K562 (cell line): ENCODE data around the gene NMB. TPM values are rescaled to one million over a fixed set of nuclear protein-coding genes. Genes with fewer than 3 reads are reported as not detected.

Experiments
- ATAC-seq: fragments of 200-7000 bp; cut with Tn5 transposase; 3 replicates; pipeline ENCODE4 v1.9.1; 2020; ENCODE audit warnings: moderate library complexity
- BruUV-seq: library from RNA; stranded (reverse); fragments of 400-500 nt; replicated peaks from 2 replicates; lab custom pipeline; 2021; lab: Mats Ljungman, UMichigan
- CTCF ChIA-PET: fragments of 300-600 bp; formaldehyde crosslinking; extraction: SDS; loops from one replicate; lab custom pipeline; 2021; ENCODE audit warnings: low intra/inter-chr PET ratio; lab: Yijun Ruan, JAX
- POLR2A ChIA-PET: fragments of 300-600, 350-650 bp; sonication (Branson Sonifier 250); formaldehyde crosslinking; extraction: SDS; loops from one replicate; lab custom pipeline; 2021; ENCODE audit warnings: antibody characterized with exemption, inconsistent platforms; lab: Yijun Ruan, JAX
- DNase-seq, 4 experiments: peaks; one replicate each; pipeline versions ENCODE4 v3.0.0 to v3.0.0-alpha.2; 2011 to 2018; ENCODE audit warnings: low spot score in 3 of 4, mixed read lengths in 3 of 4; ENCODE audit errors: extremely low read depth in 1 of 4
- FAIRE-seq: peaks from 2 replicates; lab custom pipeline; 2011; peaks lifted over from hg19 to GRCh38; lab: Jason Lieb, UNC
- H2AFZ ChIP-seq: 2 replicates; pipeline ENCODE4 v1.6.0; 2011; ENCODE audit warnings: low read depth, low read length, control low read depth, inconsistent platforms
- H3K27ac ChIP-seq: fragments of 200-600 bp; 3 replicates; pipeline ENCODE4 v1.8.0; 2011; ENCODE audit warnings: low read depth, mild to moderate bottlenecking, control low read depth, inconsistent platforms, low read length, moderate library complexity, mixed read lengths; ENCODE audit errors: extremely low read depth
- H3K27me3 ChIP-seq, 2 experiments: fragments of 300-600 bp in 1 of 2; 2 replicates in 1 of 2; 3 replicates in 1 of 2; pipeline versions ENCODE4 v1.6.0 to v1.8.0; 2011; ENCODE audit warnings: inconsistent platforms in 2 of 2, low read length in 2 of 2, mild to moderate bottlenecking in 1 of 2, mixed read lengths in 1 of 2, moderate library complexity in 1 of 2; ENCODE audit not compliant: control insufficient read depth in 2 of 2, insufficient read depth in 2 of 2
- H3K36me3 ChIP-seq: fragments of 300-600 bp; 3 replicates; pipeline ENCODE4 v1.8.0; 2011; ENCODE audit warnings: mild to moderate bottlenecking, low read length, inconsistent platforms; ENCODE audit not compliant: control insufficient read depth, insufficient read depth
- H3K4me1 ChIP-seq, 2 experiments: fragments of 200-600 bp in 1 of 2; replicated peaks in 1 of 2; 2 replicates in 1 of 2; 3 replicates in 1 of 2; pipeline versions ENCODE4 v1.5.1 to v1.8.0; 2011; ENCODE audit warnings: inconsistent platforms in 2 of 2, low read length in 2 of 2, mild to moderate bottlenecking in 1 of 2, mixed read lengths in 1 of 2, moderate library complexity in 1 of 2; ENCODE audit not compliant: control insufficient read depth in 2 of 2, insufficient read depth in 2 of 2
- H3K4me2 ChIP-seq: 2 replicates; pipeline ENCODE4 v1.6.1; 2011; ENCODE audit warnings: low read length, control low read depth, inconsistent platforms, mixed read lengths; ENCODE audit not compliant: insufficient read depth
- H3K4me3 ChIP-seq: fragments of 200-600 bp; sonication (generic), shearing (Covaris generic); 2 replicates; pipeline ENCODE4 v1.5.1; 2016; ENCODE audit warnings: control low read depth, inconsistent platforms
- H3K79me2 ChIP-seq: fragments of 200-600 bp; 3 replicates; pipeline ENCODE4 v1.8.0; 2011; ENCODE audit warnings: low read length, inconsistent platforms; ENCODE audit not compliant: control insufficient read depth, insufficient read depth
- H3K9ac ChIP-seq, 2 experiments: 2 replicates each; pipeline versions ENCODE4 v1.6.0 to v1.6.1; 2011; ENCODE audit warnings: low read depth in 2 of 2, low read length in 2 of 2, control low read depth in 1 of 2, inconsistent platforms in 1 of 2, mild to moderate bottlenecking in 1 of 2, mixed read lengths in 1 of 2; ENCODE audit not compliant: insufficient read depth in 1 of 2
- H3K9me1 ChIP-seq: one replicate; pipeline ENCODE4 v1.6.0; 2011; ENCODE audit warnings: inconsistent platforms, mild to moderate bottlenecking, low read length, moderate library complexity; ENCODE audit not compliant: control insufficient read depth, insufficient read depth
- H3K9me3 ChIP-seq: replicated peaks from 2 replicates; pipeline ENCODE4 v1.5.1; 2011; ENCODE audit warnings: low read depth, low read length, inconsistent platforms; ENCODE audit not compliant: control insufficient read depth, insufficient read depth
- H4K20me1 ChIP-seq: replicated peaks from 2 replicates; pipeline ENCODE4 v1.6.1; 2011; ENCODE audit warnings: low read length, inconsistent platforms, mixed read lengths; ENCODE audit not compliant: control insufficient read depth, insufficient read depth
- CEBPG ChIP-seq, 3 experiments: fragments of 200-800 bp in 1 of 3; sonication (Bioruptor generic) in 1 of 3; sonication (generic) in 1 of 3; formaldehyde crosslinking in 1 of 3; IDR thresholded peaks in 2 of 3; conservative IDR thresholded peaks in 1 of 3; 2 replicates each; pipeline versions ENCODE4 v1.6.1 to v1.8.0; 2016 to 2022; ENCODE audit warnings: missing compliant biosample characterization in 2 of 3, missing genetic modification characterization in 2 of 3, mild to moderate bottlenecking in 1 of 3, missing genetic modification reagents in 1 of 3
- ESRRA ChIP-seq: fragments of 450-650 bp; IDR thresholded peaks from 2 replicates; pipeline ENCODE4 v1.6.1; 2014; ENCODE audit warnings: low read depth, mild to moderate bottlenecking, moderate library complexity, borderline replicate concordance
- FIP1L1 ChIP-seq: fragments of 200-400 bp; formaldehyde crosslinking; IDR thresholded peaks from 2 replicates; pipeline ENCODE4 v1.6.1; 2018; ENCODE audit warnings: mild to moderate bottlenecking, low read depth, low read length; ENCODE audit not compliant: poor library complexity, severe bottlenecking
- KLF6 ChIP-seq: fragments of 250-450 bp; sonication (Bioruptor Pico); IDR thresholded peaks from 2 replicates; pipeline ENCODE4 v1.4.0; 2020; ENCODE audit warnings: mild to moderate bottlenecking, moderate library complexity, borderline replicate concordance
- PRMT5 ChIP-seq: sonication (generic); formaldehyde crosslinking; IDR thresholded peaks from 2 replicates; pipeline ENCODE4 v1.5.0; 2020; ENCODE audit warnings: missing genetic modification reagents
- ZKSCAN1 ChIP-seq: fragments of 150-350 bp; IDR thresholded peaks from 2 replicates; pipeline ENCODE4 v1.6.1; 2016; ENCODE audit warnings: low read depth, low read length
- ZNF3 ChIP-seq: fragments of 250-450 bp; sonication (Bioruptor Pico); IDR thresholded peaks from 2 replicates; pipeline ENCODE4 v1.5.0; 2021; ENCODE audit warnings: mild to moderate bottlenecking, moderate library complexity
- ZNF561 ChIP-seq: fragments of 450-650 bp; formaldehyde crosslinking; conservative IDR thresholded peaks from 2 replicates; pipeline ENCODE4 v1.4.0; 2020; ENCODE audit warnings: mild to moderate bottlenecking, moderate library complexity
- WGBS: fragments of 100-300 bp; shearing (Covaris generic); methylation state at CpG from one replicate; pipeline ENCODE4 v1.1.6; 2016; ENCODE audit warnings: low coverage, mixed read lengths; ENCODE audit not compliant: insufficient coverage; ENCODE audit errors: missing lambda C conversion rate; 5-methylcytosine and 5-hydroxymethylcytosine counted together
- in situ Hi-C: fragments of 300-500 bp; cut with MboI; formaldehyde crosslinking; loops from 4 replicates; pipeline ENCODE4 v1.15.0; 2018; ENCODE audit warnings: inconsistent platforms, mixed read lengths
- intact Hi-C: fragments of 100-400 bp; cut with micrococcal nuclease; formaldehyde crosslinking; loops from 2 replicates; pipeline ENCODE4 v1.14.2; 2022
- polyA plus RNA-seq, 8 experiments: library from polyadenylated mRNA; depleted of rRNA in 4 of 8; stranded (reverse) in 5 of 8; unstranded in 3 of 8; fragments of >200 nt; fragmentation: Nextera tagmentation in 2 of 8; fragmentation: Illumina TruSeq in 1 of 8; extraction: Ambion mirVana in 2 of 8; extraction: Trizol in 1 of 8; gene quantifications; 2 replicates each; pipeline versions ENCODE4 v1.2.1 to v1.2.3, GENCODE V29; 2011 to 2014; ENCODE audit warnings: inconsistent platforms in 1 of 8, missing spikeins in 1 of 8
- total RNA-seq, 7 experiments: library from RNA; depleted of rRNA in 6 of 7; stranded (reverse); fragments of >200 nt in 6 of 7; fragmentation: Illumina TruSeq in 2 of 7; extraction: Trizol in 2 of 7; gene quantifications; 2 replicates each; pipeline versions ENCODE4 v1.2.1 to v1.2.3, GENCODE V29; 2011 to 2021; ENCODE audit warnings: low replicate concordance in 1 of 7
- TF ChIP-seq, protein P1 (sequence below): fragments of 250-450 bp; sonication (Bioruptor Pico); IDR thresholded peaks from 2 replicates; pipeline ENCODE4 v1.8.0; 2022; ENCODE audit warnings: inconsistent platforms
- TF ChIP-seq, protein P2 (sequence below): fragments of 450-650 bp; IDR thresholded peaks from 2 replicates; pipeline ENCODE4 v1.6.1; 2018; ENCODE audit not compliant: partially characterized antibody

The NMB gene
- total and polyA plus RNA-seq, 9 of the 15 experiments (the other 6 are each of a cell fraction or from before 2014, with no cell fraction given), result 0.06 to 0.16 (median 0.09) TPM; not detected in 5

DNA sequence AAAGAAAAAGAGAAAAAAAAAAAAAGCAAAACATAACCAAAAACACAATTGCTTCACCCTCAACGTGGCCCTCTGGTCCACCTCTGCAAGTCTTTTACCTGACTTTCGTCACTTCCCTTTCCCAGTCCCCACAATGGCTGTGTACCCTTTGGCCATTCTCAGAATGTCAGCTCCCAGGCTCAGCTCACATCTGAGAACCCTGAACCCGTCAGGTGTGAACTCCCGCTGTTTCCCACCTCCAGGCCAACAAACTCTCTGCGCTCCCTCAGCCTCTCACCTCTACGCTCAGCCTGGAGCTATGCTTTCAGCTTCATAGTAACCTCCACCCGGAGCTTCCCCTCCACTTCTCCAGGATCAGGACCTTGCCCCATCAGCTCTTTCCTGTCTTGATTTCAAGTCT, 33.6 kb downstream of the NMB start:
- no peaks in the 10 kb centered on the region for H3K27me3 ChIP-seq
- H2AFZ ChIP-seq, result peak overlapping the region; percentile 47; the same call in 1 of the 2 replicates
- TF ChIP-seq PRMT5 (CRISPR knock-in tag) (no peak), ESRRA (no peak), ZKSCAN1 (no peak), ZNF561 (CRISPR knock-in tag) (no peak), ZNF3 (CRISPR knock-in tag) (no peak), FIP1L1 (no peak), KLF6 (CRISPR knock-in tag) (no peak), CEBPG (CRISPR knock-in tag; IDR thresholded peaks at IDR 0.05) (no peak), CEBPG (tag; conservative IDR thresholded peaks at IDR 0.05 in 1 of 2, IDR thresholded peaks at IDR 0.05 in 1 of 2) (no peak)
- TF ChIP-seq, protein P1, sequence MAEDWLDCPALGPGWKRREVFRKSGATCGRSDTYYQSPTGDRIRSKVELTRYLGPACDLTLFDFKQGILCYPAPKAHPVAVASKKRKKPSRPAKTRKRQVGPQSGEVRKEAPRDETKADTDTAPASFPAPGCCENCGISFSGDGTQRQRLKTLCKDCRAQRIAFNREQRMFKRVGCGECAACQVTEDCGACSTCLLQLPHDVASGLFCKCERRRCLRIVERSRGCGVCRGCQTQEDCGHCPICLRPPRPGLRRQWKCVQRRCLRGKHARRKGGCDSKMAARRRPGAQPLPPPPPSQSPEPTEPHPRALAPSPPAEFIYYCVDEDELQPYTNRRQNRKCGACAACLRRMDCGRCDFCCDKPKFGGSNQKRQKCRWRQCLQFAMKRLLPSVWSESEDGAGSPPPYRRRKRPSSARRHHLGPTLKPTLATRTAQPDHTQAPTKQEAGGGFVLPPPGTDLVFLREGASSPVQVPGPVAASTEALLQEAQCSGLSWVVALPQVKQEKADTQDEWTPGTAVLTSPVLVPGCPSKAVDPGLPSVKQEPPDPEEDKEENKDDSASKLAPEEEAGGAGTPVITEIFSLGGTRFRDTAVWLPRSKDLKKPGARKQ (CRISPR knock-in tag), result no peak
- TF ChIP-seq, protein P2, sequence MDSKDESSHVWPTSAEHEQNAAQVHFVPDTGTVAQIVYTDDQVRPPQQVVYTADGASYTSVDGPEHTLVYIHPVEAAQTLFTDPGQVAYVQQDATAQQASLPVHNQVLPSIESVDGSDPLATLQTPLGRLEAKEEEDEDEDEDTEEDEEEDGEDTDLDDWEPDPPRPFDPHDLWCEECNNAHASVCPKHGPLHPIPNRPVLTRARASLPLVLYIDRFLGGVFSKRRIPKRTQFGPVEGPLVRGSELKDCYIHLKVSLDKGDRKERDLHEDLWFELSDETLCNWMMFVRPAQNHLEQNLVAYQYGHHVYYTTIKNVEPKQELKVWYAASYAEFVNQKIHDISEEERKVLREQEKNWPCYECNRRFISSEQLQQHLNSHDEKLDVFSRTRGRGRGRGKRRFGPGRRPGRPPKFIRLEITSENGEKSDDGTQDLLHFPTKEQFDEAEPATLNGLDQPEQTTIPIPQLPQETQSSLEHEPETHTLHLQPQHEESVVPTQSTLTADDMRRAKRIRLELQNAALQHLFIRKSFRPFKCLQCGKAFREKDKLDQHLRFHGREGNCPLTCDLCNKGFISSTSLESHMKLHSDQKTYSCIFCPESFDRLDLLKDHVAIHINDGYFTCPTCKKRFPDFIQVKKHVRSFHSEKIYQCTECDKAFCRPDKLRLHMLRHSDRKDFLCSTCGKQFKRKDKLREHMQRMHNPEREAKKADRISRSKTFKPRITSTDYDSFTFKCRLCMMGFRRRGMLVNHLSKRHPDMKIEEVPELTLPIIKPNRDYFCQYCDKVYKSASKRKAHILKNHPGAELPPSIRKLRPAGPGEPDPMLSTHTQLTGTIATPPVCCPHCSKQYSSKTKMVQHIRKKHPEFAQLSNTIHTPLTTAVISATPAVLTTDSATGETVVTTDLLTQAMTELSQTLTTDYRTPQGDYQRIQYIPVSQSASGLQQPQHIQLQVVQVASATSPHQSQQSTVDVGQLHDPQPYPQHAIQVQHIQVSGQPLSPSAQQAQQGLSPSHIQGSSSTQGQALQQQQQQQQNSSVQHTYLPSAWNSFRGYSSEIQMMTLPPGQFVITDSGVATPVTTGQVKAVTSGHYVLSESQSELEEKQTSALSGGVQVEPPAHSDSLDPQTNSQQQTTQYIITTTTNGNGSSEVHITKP, result no peak
- no peaks in the 10 kb centered on the region for H3K79me2 ChIP-seq
- H3K9me1 ChIP-seq, result no peaks in the 10 kb centered on the region
- H3K36me3 ChIP-seq, result peaks cover 21% of the 10 kb centered on the region; the same call in 2 of the 3 replicates
- peak; percentile 27; the same call in 2 of the 3 replicates for ATAC-seq
- no peaks in the 10 kb centered on the region for H4K20me1 ChIP-seq
- peaks cover 28% of the 10 kb centered on the region for H3K9me3 ChIP-seq
- no peak overlapping the region for H3K4me3 ChIP-seq
- in situ Hi-C loops, result no loop called here
- H3K27ac ChIP-seq, result no peak overlapping the region
- H3K4me2 ChIP-seq, result no peak overlapping the region
- H3K4me1 ChIP-seq, result peaks cover 4 to 8% of the 10 kb centered on the region in 2 experiments; a peak in 4 of 5 replicates
- H3K9ac ChIP-seq, result no peak overlapping the region
- intact Hi-C loops, result no loop called here
- 82% methylated on average over 7 of the region's 7 CpGs for WGBS
- POLR2A ChIA-PET, result interaction anchor here (0.6 kb wide), 1 partner anchor 30 kb away, joined by 3 read pairs; the partner anchor contains the start of gene WDR73
- no peak for FAIRE-seq
- DNase-seq, result no peak
- CTCF ChIA-PET, result no interaction called here
- BruUV-seq, result no TSS peak
